ENCODE data around the gene CCDC71.

DNA sequence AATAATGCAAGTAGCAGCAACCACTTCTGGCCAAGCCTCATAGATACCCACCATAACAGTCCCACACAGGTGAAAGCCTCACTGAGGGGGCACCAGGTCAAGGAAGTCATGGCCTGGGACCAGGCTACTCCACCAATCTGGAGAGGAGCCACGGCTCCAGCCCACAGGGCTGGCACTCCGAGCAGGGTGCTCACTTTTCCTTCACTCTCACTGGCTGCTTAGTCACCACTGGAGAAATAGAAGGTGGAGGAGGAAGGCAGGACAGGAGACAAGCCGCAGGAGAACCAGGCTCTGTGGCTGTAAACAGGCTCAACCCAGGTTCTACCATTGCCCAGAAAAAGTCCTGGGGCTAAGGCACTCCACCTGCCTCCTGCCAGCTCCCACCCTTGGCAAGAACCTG is 46.7 kb downstream of the CCDC71 start:
- TF ChIP-seq TARDBP (IDR thresholded peaks at IDR 0.05) = no peak
- no peak for TF ChIP-seq NFRKB (IDR thresholded peaks at IDR 0.05)
- TF ChIP-seq BHLHE40 (IDR thresholded peaks at IDR 0.05; ENCODE audit: borderline replicate concordance) = no peak
- no peak for TF ChIP-seq CTBP1 (IDR thresholded peaks at IDR 0.05; ENCODE audit: borderline replicate concordance)
- TF ChIP-seq FOXK2 (IDR thresholded peaks at IDR 0.05) = no peak
- TF ChIP-seq, protein P1, sequence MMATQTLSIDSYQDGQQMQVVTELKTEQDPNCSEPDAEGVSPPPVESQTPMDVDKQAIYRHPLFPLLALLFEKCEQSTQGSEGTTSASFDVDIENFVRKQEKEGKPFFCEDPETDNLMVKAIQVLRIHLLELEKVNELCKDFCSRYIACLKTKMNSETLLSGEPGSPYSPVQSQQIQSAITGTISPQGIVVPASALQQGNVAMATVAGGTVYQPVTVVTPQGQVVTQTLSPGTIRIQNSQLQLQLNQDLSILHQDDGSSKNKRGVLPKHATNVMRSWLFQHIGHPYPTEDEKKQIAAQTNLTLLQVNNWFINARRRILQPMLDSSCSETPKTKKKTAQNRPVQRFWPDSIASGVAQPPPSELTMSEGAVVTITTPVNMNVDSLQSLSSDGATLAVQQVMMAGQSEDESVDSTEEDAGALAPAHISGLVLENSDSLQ (IDR thresholded peaks at IDR 0.05) = no peak
- TF ChIP-seq SP1 (IDR thresholded peaks at IDR 0.05) = no peak
- TF ChIP-seq FOXM1 (IDR thresholded peaks at IDR 0.05; ENCODE audit: borderline replicate concordance) = no peak

Measured in HEK293T (cell line).